ENCODE data around the gene TAPBP. TPM values are rescaled to one million over a fixed set of nuclear protein-coding genes. Genes with fewer than 3 reads are reported as not detected.

TAPBP gene
- total and polyA plus RNA-seq, 2 of the 8 experiments (the other 6 are each of a cell fraction or from before 2014, with no cell fraction given), result 24.5 to 35.4 TPM

- Histone ChIP-seq H3K79me1 (ENCODE audit: low read depth, low read length) (no peaks in the 10 kb centered on the region), H3K4me2 (ENCODE audit: insufficient read depth in 1 of 2, low read depth in 2 of 2, low read length in 2 of 2) (peak overlapping the region in 1 of 2 experiments; percentile 29; a peak in 1 of 4 replicates), H3K79me2 (ENCODE audit: control insufficient read depth in 1 of 2, insufficient read depth in 2 of 2, low read length in 2 of 2) (no peaks in the 10 kb centered on the region), H3K27ac (ENCODE audit: low read depth, low read length) (no peak overlapping the region), H3K23ac (ENCODE audit: insufficient read length) (no peak overlapping the region), H3K56ac (replicated peaks; ENCODE audit: insufficient read length, low read depth, low read length) (no peak overlapping the region), H3K23me2 (ENCODE audit: low read depth, low read length) (no peaks in the 10 kb centered on the region), H3K4ac (replicated peaks; ENCODE audit: insufficient read length, low read depth, low read length) (no peak overlapping the region), H3K4me3 (ENCODE audit: extremely low read depth in 1 of 4, insufficient read depth in 2 of 4, low read depth in 3 of 4, low read length in 4 of 4) (no peak overlapping the region), H3K27me3 (replicated peaks in 1 of 4; ENCODE audit: control insufficient read depth in 3 of 4, extremely low read depth in 1 of 4, insufficient read depth in 3 of 4, low read length in 3 of 4) (no peaks in the 10 kb centered on the region), H2AFZ (ENCODE audit: low read length) (no peak overlapping the region), H4K20me1 (replicated peaks in 1 of 2; ENCODE audit: control insufficient read depth in 1 of 2, insufficient read depth in 2 of 2, low read length in 2 of 2) (no peaks in the 10 kb centered on the region), H3K9ac (replicated peaks in 1 of 4; ENCODE audit: extremely low read depth in 1 of 4, low read depth in 3 of 4, low read length in 3 of 4) (no peak overlapping the region), H2AK5ac (ENCODE audit: low read depth, low read length) (no peak overlapping the region), H4K5ac (ENCODE audit: insufficient read length, low read depth, low read length) (no peak overlapping the region), H3K36me3 (ENCODE audit: control insufficient read depth in 2 of 4, insufficient read depth in 4 of 4, low read length in 3 of 4) (no peaks in the 10 kb centered on the region), H2BK15ac (ENCODE audit: low read length) (peak overlapping the region; percentile 49; the same call in 1 of the 2 replicates), H4K91ac (replicated peaks; ENCODE audit: insufficient read length, low read length) (no peak overlapping the region), H3K4me1 (replicated peaks in 1 of 4; ENCODE audit: control insufficient read depth in 3 of 4, insufficient read depth in 4 of 4, low read length in 3 of 4) (peaks cover 0 to 5% (median 2%) of the 10 kb centered on the region in 4 experiments; a peak in 2 of 7 replicates), H3K9me3 (ENCODE audit: insufficient read depth in 2 of 2, low read depth in 1 of 2, low read length in 1 of 2) (no peaks in the 10 kb centered on the region), H3K18ac (ENCODE audit: extremely low read depth, low read length) (no peak overlapping the region), H3K14ac (ENCODE audit: insufficient read length) (no peak overlapping the region), H2BK120ac (replicated peaks; ENCODE audit: low read depth, low read length) (no peak overlapping the region), H2BK12ac (ENCODE audit: low read depth, low read length) (no peak overlapping the region; the same call in 1 of the 2 replicates), H2BK5ac (ENCODE audit: low read depth, low read length) (no peak overlapping the region), H4K8ac (ENCODE audit: extremely low read depth, insufficient read depth, low read length) (no peak overlapping the region), H2BK20ac (ENCODE audit: low read length) (no peak overlapping the region)
- FAIRE-seq (no peak), DNase-seq (ENCODE audit: low read depth in 1 of 2, low spot score in 2 of 2) (no peak)
- POLR2A ChIA-PET (ENCODE audit: partially characterized antibody), result interaction anchor here (0.6 kb wide), 4 partner anchors 11 to 101 kb away, joined by 3 to 4 read pairs (median 3); no protein-coding TSS in a partner anchor
- WGBS, 2 experiments (ENCODE audit: extremely low coverage in 1 of 2, insufficient coverage in 1 of 2, insufficient read length in 1 of 2, insufficient replicate concordance in 2 of 2, low coverage in 1 of 2, low lambda C conversion rate in 2 of 2, missing lambda C conversion rate in 1 of 2), result 90% methylated on average over 6 of the region's 6 CpGs; no CpG with 5 or more reads in 1 of the 2 experiments
- CTCF ChIA-PET (ENCODE audit: partially characterized antibody), result interaction anchor here (0.7 to 3.7 kb wide), 14 partner anchors 8 to 154 kb away, joined by 3 to 23 read pairs (median 4); partner anchors contain the start of gene B3GALT4
- TF ChIP-seq CHD2 (IDR thresholded peaks at IDR 0.05; ENCODE audit: low read length) (no peak), CBX8 (IDR thresholded peaks at IDR 0.05; ENCODE audit: borderline replicate concordance, low read depth, low read length) (no peak), YY1 (IDR thresholded peaks at IDR 0.05; ENCODE audit: low read depth, low read length) (no peak), JUN (IDR thresholded peaks at IDR 0.05; ENCODE audit: low read depth, low read length) (no peak), POU5F1 (IDR thresholded peaks at IDR 0.05; ENCODE audit: low read depth, low read length) (no peak), TAF7 (optimal IDR thresholded peaks at IDR 0.05; ENCODE audit: borderline replicate concordance, low read depth, low read length) (no peak), E2F6 (IDR thresholded peaks at IDR 0.05) (no peak), CBX5 (IDR thresholded peaks at IDR 0.05; ENCODE audit: low read depth, low read length) (no peak), ZNF274 (IDR thresholded peaks at IDR 0.05; ENCODE audit: borderline replicate concordance, extremely low read depth, low read length) (no peak), TBP (IDR thresholded peaks at IDR 0.05; ENCODE audit: low read depth, low read length) (no peak), KDM5A (IDR thresholded peaks at IDR 0.05; ENCODE audit: low read length) (no peak)
Observed at GRCh38 chr6:33343953-33344611, 30.2 kb upstream of the TAPBP start.

All from H1 (cell line).